GM19035 (cell line): ENCODE results near the gene IFNA1.
"Not testable (repeated sequence)": the region's sequence is repeated elsewhere in the genome, so short reads cannot be mapped to it uniquely, and the experiment has no call there.

Experiments
- ATAC-seq: cut with Tn5 transposase; IDR thresholded peaks from one replicate; pipeline ENCODE4 v1.9.1; 2021; ENCODE audit not compliant: unreplicated experiment

IFNA1 gene

GRCh38 chr9:21443849-21444625 lies 3.8 kb downstream of the IFNA1 start:
- ATAC-seq, result peak; percentile 84

DNA sequence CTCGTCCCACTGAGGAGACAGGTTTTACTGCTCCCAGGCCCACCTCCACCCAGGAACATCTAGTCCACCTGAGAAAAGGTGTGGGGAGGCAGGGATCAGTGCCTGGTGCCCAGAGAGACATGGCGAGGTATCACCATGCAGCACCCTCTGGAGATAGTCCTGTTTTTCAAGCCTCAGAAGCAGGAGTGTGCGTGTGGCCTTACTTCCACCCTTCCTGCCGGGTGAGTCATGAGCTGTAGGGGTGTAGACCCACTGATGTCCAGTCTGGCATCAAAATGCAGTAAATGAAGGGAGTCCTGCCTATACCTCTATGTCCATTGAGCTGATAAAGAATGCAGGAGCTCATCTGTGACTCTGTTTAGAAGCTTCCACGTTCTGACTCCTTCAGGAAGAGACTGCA lies 9.1 kb downstream of the IFNA1 start:
- ATAC-seq, result not testable (repeated sequence)

DNA sequence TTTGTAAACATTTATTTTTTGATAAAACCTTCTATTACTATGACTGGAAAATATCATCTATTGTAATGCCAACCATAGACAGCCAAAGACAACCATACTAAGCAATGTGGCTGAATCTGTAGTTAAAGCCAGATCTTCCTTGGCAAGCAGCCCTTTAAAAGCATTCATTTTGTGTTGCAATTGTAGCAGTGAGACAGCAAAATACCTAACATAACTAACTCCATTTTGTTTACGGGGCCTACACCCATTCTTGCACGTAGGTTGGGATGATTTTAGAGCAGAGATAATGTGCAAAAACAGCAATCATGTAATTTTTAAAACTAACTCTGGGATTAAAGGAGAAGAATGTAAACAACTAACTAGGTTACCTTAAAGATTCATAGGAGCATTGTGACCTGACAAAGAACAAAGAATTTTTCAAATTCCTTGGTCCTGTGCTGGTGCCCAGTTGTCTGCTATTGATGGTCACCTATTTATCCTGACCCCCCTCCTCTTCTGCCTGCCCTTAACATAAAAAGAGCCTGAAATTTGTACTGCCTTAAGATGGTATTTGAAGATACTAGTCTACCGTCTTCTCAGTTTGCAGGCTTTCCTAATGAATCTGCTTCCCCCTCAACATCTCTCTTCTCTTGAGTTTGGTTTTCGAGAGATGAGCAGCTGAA lies 10.6 kb downstream of the IFNA1 start:
- ATAC-seq, result no peak

DNA sequence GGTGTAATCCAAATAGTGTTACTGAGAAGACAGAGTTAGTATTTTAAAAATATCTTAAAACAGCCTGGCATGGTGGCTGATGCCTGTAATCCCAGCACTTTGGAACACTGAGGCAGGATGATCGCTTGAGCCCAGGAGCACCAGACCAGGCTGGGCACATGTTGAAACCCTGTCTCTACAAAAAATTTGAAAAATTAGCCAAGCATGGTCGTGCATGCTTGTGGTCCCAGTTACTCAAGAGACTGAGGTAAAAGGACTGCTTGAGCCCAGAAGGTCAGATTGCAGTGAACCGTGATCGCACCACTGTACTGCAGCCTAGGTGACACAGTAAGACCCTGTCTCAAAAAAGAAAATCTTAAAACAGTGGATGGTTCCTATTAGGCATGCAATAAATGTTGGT lies 12.4 kb downstream of the IFNA1 start:
- ATAC-seq, result no peak

DNA sequence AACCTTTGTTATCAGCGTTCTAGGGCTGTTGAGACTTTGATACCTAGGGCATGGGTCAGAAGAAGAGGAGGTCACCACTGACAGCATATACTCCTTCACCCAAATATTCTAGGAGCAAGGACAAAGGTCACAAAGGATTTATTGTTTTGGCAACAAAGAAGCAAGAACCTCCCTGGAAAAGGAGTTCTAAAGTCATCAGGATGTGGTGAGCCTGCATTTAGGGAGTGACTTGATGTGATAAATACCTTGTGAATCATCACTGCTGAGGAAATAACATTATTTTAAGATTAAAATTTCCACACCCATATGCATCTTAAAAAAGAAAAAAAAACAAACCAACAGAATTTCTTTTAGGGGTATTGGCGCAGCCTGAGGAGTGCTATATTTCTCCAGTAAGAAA lies 13.9 kb downstream of the IFNA1 start:
- no peak for ATAC-seq

- peak; percentile 91 for ATAC-seq
These were observed 15.1 kb downstream of the IFNA1 start for GRCh38 chr9:21455320-21455719.

- no peak for ATAC-seq
These were observed 21.1 kb downstream of the IFNA1 start for GRCh38 chr9:21461377-21461776.

DNA sequence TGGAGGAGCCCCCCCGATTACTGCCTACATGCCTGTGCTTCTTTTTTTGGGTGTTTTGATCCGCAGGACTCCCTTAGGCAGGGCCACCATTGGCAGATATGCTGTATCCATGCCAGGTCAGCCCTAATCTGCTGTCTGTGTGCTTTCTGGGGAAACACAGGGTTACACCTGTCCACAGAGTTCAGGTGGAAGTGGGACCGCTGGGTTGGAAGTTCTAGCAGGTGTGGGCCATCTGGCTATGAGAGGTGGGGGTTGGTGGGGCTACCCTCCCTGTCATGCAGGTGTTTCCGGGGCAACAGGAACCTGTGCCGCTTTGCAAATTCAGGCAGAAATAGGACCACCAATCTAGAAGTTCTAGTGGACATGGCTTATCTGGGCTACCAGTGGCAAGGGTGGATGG lies 24.9 kb downstream of the IFNA1 start:
- no peak for ATAC-seq

DNA sequence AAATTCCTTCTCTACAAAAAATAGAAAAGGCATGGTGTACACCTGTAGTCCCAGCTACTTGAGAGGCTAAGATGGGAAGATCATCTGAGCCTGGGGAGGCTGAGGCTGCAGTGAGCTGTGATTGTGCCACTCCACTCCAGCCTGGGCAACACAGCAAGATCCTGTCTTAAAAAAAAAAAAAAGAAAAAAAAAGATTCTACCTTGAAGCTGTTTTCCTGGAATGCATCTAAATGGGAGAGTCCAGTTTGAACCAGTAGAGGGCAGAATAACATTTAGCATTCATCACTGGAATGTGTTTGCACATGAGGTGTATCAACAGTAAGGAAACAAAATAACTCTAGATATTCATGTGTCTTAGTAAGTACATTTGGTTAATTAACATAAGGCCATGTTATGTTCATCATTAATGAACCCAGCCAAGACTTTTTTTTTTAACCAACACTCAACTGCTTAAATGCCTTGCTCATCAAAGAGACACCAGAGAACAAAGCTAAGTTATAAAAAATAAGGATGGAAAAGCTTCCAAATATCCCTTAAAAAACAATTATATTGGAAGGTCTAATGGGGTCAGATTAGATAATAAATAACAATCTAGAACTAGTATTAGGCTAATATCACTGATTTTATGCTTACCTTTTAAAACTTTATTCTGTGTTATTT lies 25.8 kb downstream of the IFNA1 start:
- ATAC-seq, result peak; percentile 67

DNA sequence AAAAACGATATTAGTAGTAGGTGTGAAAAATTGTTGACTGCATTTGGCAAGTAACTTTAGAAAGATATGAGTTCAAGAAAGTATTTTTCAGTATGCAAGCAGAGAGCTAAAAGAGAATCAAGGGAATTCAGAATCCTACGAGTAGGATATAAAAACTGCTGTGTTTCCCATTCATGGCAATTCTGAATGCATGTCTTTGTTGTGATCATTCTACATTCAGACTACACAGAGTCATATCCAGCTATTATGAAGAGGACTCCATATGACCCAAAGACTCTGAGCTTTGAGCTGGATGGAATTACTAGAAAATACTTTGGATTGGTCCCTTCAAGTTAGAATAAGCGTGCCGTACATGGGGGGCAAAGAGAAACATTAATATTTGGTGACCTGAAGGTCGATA lies 29.9 kb downstream of the IFNA1 start:
- no peak for ATAC-seq

DNA sequence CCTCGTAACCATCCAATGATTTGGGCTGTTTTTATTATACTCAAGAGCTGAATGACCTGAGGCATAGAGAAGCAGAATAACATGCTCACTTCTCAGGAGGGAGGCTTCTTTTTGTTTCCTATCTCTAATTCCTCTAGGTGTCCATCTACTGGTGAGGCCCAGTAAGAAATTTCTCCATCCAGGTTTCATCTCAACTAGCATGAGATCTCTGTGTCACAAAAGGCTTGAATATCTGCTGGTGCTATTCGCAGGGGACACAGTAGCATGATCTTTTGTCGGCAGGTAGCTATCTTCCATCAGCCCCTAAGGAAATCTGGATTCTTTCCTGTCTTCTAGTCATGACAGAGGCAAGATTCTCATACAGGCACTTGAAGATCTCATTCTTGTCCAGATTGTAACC lies 33.0 kb downstream of the IFNA1 start:
- ATAC-seq, result no peak

DNA sequence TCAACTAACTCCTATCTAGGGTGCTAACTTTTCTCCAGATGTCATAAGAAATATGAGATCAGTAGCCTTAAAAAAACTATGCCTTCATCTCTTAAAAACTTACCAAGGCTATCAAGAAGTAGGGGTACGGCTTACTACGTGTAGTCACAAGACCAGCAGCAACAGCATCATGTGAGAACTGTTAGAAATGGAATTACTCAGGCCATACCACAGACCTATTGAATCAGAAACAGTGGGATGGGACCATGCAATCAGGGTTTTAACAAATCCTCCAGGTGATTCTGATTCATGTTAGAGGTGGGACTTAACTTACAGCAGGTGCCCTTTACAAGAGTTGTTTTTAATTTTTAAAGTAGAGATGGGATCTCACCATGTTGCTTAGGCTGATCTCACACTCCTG lies 37.2 kb downstream of the IFNA1 start:
- ATAC-seq, result no peak

DNA sequence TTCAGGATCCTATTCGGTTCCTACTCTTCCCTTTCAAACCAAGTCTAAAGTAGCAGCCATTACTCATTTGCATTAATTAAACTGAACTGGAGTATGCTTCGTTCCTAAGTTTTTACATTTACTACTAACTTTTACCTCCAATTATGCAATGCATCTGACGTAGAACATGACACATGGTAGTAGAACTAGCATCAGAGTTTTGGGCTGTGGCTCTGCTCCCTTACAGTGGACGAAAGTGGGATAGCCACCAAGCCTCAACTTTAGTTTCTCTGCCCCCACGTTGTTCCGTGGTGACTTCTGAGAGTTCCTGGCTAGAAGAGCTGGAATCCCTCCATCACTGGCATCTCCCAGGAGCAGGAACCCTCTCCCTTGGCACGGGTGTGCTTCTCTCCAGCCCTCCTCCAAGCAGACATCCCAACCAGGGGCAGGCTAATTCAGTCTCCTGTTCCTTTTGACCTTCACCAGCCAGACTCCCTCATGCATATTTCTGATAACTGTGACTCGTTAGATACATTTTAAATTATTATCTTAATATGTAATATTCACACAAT lies 39.0 kb downstream of the IFNA1 start:
- ATAC-seq, result no peak

DNA sequence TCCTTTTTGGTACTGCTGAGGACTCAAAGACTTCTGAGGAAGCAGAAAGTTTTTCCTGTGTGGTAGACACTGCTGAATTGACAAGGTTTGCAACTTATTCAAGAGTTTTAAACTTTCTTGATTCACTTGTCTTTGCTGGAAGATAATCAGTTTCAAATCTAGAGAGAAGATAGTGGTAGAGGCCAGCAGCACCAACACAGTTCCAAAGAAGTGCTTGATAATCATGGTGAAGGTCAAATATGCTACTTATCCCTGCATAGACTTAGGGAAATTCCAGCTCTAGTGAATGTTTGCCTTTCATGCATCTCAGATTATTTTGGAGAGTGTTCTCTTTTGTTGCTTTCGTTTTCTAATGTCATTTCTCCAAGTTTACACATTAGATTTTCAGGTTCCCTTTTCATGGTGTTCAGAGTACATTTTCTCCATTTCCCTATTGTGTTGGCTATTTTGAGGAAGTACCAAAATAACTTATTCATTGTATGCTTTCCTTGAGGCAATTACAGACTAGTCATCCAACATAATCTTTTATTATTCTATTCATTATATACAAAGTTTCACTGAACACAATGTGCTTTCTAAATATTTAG lies 41.3 kb downstream of the IFNA1 start:
- no peak for ATAC-seq

DNA sequence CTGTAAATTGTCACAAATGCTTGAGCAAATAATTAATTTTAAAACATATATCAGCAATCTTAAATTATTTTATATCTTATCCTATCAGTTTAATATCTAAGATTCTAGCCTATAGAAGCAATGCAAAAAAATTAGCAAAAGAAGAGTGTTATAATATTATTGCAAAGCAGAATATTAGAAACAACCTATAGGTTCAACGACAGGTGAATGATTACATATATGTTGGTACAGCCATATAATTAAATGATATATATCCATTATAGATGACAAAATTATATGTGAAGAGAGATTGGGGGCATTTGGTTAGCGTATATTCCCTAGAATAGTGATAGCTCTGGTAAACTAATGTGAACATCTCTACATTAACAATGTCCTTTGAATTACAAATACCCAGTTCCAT lies 42.0 kb downstream of the IFNA1 start, which contains the start of gene IFNE:
TSS of gene IFNE (minus strand) at position 101 of the 400 bp plus-strand sequence. CDS start 619 bp downstream, outside the sequence.
- ATAC-seq, result no peak
